C4-2B (cell line): ENCODE data around the gene INPP5B.

ENCODE experiments used
- ZFX ChIP-seq: fragments of 450-650 bp; IDR thresholded peaks from 2 replicates; pipeline ENCODE4 v1.6.1; 2017
- TF ChIP-seq, protein P1 (sequence below): fragments of 450-650 bp; conservative IDR thresholded peaks from 2 replicates; pipeline ENCODE4 v1.5.1; 2017; ENCODE audit warnings: mild to moderate bottlenecking

DNA sequence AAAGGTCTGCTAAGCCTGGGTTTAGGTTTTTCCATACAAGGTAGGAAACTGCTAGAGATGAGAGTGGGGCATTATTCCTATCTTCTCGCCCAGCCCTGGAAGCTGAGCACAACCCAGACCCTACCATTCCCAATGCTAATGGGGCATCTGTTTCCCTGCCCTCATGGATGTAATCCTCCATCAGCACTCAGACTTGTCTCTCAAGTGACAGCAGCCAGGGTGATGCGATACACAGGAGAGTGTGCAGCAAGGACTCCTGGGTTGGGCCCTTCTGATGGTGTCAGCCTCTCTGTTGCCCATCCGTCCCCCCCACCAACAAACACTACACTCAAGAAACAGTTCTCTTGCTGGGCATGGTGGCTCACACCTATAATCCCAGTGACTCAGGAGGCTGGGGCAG lies 5.9 kb upstream of the INPP5B start:
- TF ChIP-seq, protein P1, sequence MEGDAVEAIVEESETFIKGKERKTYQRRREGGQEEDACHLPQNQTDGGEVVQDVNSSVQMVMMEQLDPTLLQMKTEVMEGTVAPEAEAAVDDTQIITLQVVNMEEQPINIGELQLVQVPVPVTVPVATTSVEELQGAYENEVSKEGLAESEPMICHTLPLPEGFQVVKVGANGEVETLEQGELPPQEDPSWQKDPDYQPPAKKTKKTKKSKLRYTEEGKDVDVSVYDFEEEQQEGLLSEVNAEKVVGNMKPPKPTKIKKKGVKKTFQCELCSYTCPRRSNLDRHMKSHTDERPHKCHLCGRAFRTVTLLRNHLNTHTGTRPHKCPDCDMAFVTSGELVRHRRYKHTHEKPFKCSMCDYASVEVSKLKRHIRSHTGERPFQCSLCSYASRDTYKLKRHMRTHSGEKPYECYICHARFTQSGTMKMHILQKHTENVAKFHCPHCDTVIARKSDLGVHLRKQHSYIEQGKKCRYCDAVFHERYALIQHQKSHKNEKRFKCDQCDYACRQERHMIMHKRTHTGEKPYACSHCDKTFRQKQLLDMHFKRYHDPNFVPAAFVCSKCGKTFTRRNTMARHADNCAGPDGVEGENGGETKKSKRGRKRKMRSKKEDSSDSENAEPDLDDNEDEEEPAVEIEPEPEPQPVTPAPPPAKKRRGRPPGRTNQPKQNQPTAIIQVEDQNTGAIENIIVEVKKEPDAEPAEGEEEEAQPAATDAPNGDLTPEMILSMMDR: no peak
- no peak for TF ChIP-seq ZFX
